HPDE6-E6E7 (cell line): Measurements from ENCODE around the gene ABHD12.
"Not testable (repeated sequence)": the region's sequence is repeated elsewhere in the genome, so short reads cannot be mapped to it uniquely, and the experiment has no call there.

Experiments used
- DNase-seq: peaks from one replicate; pipeline ENCODE4 v3.0.0; 2011; ENCODE audit warnings: missing footprints; ENCODE audit errors: extremely low spot score

Gene ABHD12

GRCh38 chr20:25321991-25322390 lies 68.6 kb downstream of the ABHD12 start:
- DNase-seq: no peak

GRCh38 chr20:25321262-25321831 lies 69.3 kb downstream of the ABHD12 start:
- DNase-seq: no peak

- no peak for DNase-seq
These were observed 70.4 kb downstream of the ABHD12 start for GRCh38 chr20:25320035-25320800.

- no peak for DNase-seq
These were observed 71.2 kb downstream of the ABHD12 start for GRCh38 chr20:25319241-25320034.

GRCh38 chr20:25318471-25319240 lies 72.0 kb downstream of the ABHD12 start:
- DNase-seq: no peak

- DNase-seq: no peak
These were observed 73.1 kb downstream of the ABHD12 start for GRCh38 chr20:25317351-25318075.

- DNase-seq: no peak
These were observed 74.0 kb downstream of the ABHD12 start for GRCh38 chr20:25316506-25317190.

GRCh38 chr20:25315418-25316210 lies 75.0 kb downstream of the ABHD12 start:
- DNase-seq: no peak

- no peak for DNase-seq
These were observed 75.9 kb downstream of the ABHD12 start for GRCh38 chr20:25314497-25315417.

GRCh38 chr20:25313593-25313992 lies 77.0 kb downstream of the ABHD12 start:
- no peak for DNase-seq

GRCh38 chr20:25312716-25313115 lies 77.9 kb downstream of the ABHD12 start:
- DNase-seq: not testable (repeated sequence)

- no peak for DNase-seq
These were observed 79.5 kb downstream of the ABHD12 start for GRCh38 chr20:25310921-25311728.

GRCh38 chr20:25310268-25310920 lies 80.2 kb downstream of the ABHD12 start:
- peak; percentile 97 for DNase-seq

- DNase-seq: peak; percentile 89
These were observed 81.0 kb downstream of the ABHD12 start for GRCh38 chr20:25309395-25310267.

GRCh38 chr20:25308671-25309394 lies 81.8 kb downstream of the ABHD12 start:
- DNase-seq: no peak

- no peak for DNase-seq
These were observed 82.5 kb downstream of the ABHD12 start for GRCh38 chr20:25308083-25308491.
